SK-N-MC (cell line): ENCODE data around the gene DCAF8L2.
"Not testable (repeated sequence)": the region's sequence is repeated elsewhere in the genome, so short reads cannot be mapped to it uniquely, and the experiment has no call there.

Experiments used
- DNase-seq: peaks from one replicate; pipeline ENCODE4 v3.0.0-alpha.2; 2011; ENCODE audit warnings: low read depth, low spot score
- H3K27ac ChIP-seq: fragments of 200-600 bp; sonication (generic); 2 replicates; pipeline ENCODE4 v1.5.1; 2016; ENCODE audit warnings: mixed run types
- H3K36me3 ChIP-seq: fragments of 200-600 bp; sonication (generic); 2 replicates; pipeline ENCODE4 v1.6.1; 2017; ENCODE audit warnings: antibody characterized with exemption, low read length, mixed read lengths; ENCODE audit not compliant: insufficient read depth
- H3K4me3 ChIP-seq: fragments of 200-600 bp; sonication (generic); 2 replicates; pipeline ENCODE4 v1.5.1; 2016
- H3K9ac ChIP-seq: fragments of 200-600 bp; sonication (generic); 2 replicates; pipeline ENCODE4 v1.8.0; 2017; ENCODE audit warnings: mixed run types, mixed read lengths; ENCODE audit not compliant: insufficient read length
- H3K9me3 ChIP-seq: fragments of 200-600 bp; sonication (generic); 2 replicates; pipeline ENCODE4 v1.6.1; 2017; ENCODE audit warnings: low read depth, mild to moderate bottlenecking, antibody characterized with exemption, low read length, moderate library complexity, mixed read lengths
- EZH2 ChIP-seq: fragments of 200-600 bp; sonication (generic); IDR thresholded peaks from one replicate; pipeline ENCODE4 v1.6.1; 2017; ENCODE audit warnings: antibody characterized with exemption
- FOXP2 ChIP-seq: optimal IDR thresholded peaks from 2 replicates; pipeline ENCODE3; 2011; ENCODE audit warnings: mild to moderate bottlenecking, moderate library complexity; ENCODE audit not compliant: insufficient read depth; ENCODE audit errors: extremely low read length, control extremely low read depth
- POLR2AphosphoS5 ChIP-seq: IDR thresholded peaks from 2 replicates; pipeline ENCODE4 v1.6.1; 2012; ENCODE audit warnings: mild to moderate bottlenecking, low read depth, low read length, borderline replicate concordance

DCAF8L2 gene

DNA sequence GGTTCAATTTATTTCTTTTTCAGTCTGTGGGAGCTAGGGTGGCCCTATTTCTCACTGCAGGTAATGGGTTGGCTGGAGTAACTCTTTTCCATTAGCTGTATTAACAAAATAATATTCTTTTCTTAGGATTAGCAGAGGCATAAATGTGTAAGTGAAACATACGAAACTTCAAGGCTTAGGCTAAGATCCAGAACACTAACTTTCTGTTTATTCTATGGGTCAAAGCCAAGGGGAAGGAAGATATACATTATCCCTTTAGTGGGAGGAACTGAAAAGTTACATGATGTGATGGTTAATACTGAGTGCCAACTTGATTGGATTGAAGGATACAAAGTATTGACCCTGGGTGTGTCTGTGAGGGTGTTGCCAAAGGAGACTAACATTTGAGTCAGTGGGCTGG, 66.4 kb downstream of the DCAF8L2 start:
- no peak for DNase-seq
- no peak for TF ChIP-seq FOXP2
- Histone ChIP-seq H3K27ac (no peak overlapping the region), H3K9me3 (no peaks in the 10 kb centered on the region), H3K36me3 (no peaks in the 10 kb centered on the region), H3K4me3 (no peak overlapping the region), H3K9ac (no peak overlapping the region)

DNA sequence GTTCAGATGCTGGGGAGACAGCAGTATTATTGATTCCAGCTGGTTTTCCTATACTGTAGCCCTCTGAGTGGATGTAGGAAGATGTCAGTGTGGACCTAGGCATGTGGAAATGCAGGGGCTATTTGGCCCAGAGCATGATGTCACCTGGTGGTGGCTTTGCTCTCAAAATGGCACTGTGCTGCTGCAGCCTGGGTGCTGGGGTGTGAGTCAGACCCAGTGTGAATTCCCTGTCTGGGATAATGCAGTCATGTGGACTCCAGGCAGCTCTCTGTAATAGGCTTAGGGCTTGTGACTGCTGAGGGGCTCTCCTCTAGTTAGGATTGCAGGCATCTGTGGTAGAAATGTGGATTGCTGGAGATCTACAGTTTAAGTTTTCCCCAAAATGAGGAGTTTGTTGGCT, 70.7 kb downstream of the DCAF8L2 start:
- Histone ChIP-seq H3K9ac (no peak overlapping the region), H3K36me3 (no peaks in the 10 kb centered on the region), H3K4me3 (no peak overlapping the region), H3K27ac (no peak overlapping the region), H3K9me3 (no peaks in the 10 kb centered on the region)
- no peak for TF ChIP-seq POLR2AphosphoS5
- no peak for TF ChIP-seq FOXP2
- no peak for TF ChIP-seq EZH2
- no peak for DNase-seq

DNA sequence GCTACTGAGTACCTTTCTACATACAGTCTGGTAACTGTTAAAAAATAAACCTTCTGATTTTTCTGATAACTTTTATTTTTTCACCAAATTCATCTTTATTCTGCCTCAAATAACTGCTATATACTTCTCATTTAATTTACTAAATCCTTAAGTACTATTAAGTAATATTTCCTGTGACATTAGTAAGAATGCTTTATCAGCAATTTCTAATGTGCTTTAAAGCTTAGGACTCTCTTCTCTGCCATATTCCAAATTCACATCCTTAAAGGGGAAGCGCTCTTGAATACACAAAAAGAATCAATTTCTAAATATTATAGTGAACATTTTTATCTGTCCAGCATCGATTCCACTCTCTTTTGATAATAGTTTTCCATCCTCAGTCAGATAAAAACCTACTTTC, 81.1 kb downstream of the DCAF8L2 start:
- no peak overlapping the region for H3K4me3 ChIP-seq
- H3K27ac ChIP-seq, result no peak overlapping the region
- TF ChIP-seq POLR2AphosphoS5, result no peak
- TF ChIP-seq EZH2, result no peak
- TF ChIP-seq FOXP2, result no peak
- H3K9ac ChIP-seq, result no peak overlapping the region
- H3K9me3 ChIP-seq, result no peaks in the 10 kb centered on the region
- no peak for DNase-seq
- H3K36me3 ChIP-seq, result no peaks in the 10 kb centered on the region

DNA sequence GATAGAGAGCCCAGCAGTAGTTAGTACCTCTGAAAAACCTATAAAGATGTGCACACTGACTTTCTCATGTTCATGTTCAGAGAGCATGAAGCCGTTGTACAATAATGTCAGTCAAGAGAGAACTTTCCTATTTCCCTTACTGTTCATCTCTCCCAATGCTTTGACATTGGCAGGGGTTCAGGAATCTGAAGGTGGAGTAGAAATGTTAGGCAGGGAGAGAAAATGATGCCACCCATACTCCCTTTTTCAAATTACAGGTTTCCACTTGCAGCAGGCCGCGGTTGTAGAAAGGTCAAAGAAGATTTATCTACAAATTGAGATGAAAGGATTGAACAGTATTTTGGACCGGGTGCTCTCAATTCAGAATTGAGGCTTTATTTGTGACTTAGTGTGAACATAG, 84.3 kb downstream of the DCAF8L2 start:
- Histone ChIP-seq H3K4me3 (no peak overlapping the region), H3K36me3 (no peaks in the 10 kb centered on the region), H3K9ac (no peak overlapping the region), H3K27ac (no peak overlapping the region), H3K9me3 (no peaks in the 10 kb centered on the region)
- no peak for DNase-seq
- no peak for TF ChIP-seq FOXP2
- TF ChIP-seq POLR2AphosphoS5, result no peak
- no peak for TF ChIP-seq EZH2

DNA sequence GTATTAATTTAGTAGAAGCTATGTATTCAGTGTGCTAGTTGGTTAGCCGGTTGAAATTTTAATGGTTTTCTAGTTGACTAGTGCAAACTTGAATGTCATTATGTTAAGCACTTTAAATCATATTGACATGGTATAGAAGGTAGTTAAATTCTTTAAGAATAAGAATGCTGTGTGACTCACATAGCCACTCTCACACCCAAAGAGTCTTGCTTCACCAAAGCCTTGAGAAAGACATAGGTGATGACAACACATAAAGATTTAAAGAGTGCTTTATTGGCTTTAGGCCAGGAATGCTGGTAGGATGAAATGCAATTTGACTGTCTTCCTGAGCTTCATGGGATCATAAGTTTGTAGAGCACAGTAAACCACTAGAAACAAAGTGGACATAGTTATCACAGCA, 85.3 kb downstream of the DCAF8L2 start:
- Histone ChIP-seq H3K4me3 (no peak overlapping the region), H3K9ac (no peak overlapping the region), H3K9me3 (no peaks in the 10 kb centered on the region), H3K27ac (no peak overlapping the region), H3K36me3 (no peaks in the 10 kb centered on the region)
- TF ChIP-seq EZH2 (no peak), POLR2AphosphoS5 (no peak), FOXP2 (no peak)
- no peak for DNase-seq

DNA sequence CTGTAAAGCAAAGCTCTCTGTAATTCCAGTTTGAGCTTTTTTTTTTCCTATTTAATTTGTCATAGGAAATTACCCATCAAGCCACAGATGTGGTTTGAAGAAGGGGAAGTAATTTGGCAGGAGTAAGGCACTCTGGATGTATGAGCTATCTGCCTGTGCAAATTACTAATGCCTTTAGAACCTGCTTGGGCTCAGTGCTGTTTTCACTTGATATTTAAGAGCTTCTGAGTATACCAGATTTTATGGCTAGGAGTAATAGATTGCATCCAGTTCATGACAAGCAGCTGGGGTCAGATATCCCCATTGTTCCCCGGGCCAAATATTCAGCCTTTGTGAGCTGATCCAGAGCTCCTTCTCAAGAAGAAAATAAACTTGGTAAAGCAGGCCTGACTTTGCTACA, 89.1 kb downstream of the DCAF8L2 start:
- no peak overlapping the region for H3K4me3 ChIP-seq
- H3K9me3 ChIP-seq, result no peaks in the 10 kb centered on the region
- H3K9ac ChIP-seq, result no peak overlapping the region
- H3K36me3 ChIP-seq, result no peaks in the 10 kb centered on the region
- H3K27ac ChIP-seq, result no peak overlapping the region
- TF ChIP-seq EZH2, result no peak
- no peak for TF ChIP-seq POLR2AphosphoS5
- no peak for TF ChIP-seq FOXP2
- no peak for DNase-seq

DNA sequence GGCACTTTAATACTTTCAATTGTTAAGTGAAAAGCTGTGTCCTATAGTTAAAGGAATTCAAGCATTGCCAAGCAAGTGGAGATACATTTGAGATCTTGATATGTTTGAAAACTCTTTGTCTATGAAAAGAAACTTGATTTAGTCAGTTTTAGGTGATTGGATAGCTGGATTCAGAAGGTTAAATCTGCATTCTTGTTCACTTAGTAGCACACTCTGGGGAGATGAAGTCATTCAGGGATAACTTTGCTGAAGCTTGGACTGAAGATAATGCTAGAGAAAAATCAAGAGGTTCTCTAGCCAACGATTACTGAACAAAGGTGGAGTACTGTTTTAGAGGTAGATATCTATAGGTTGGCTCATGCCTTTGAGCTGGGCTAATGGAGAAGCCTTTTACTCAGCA, 90.6 kb downstream of the DCAF8L2 start:
- Histone ChIP-seq H3K4me3 (no peak overlapping the region), H3K36me3 (no peaks in the 10 kb centered on the region), H3K27ac (no peak overlapping the region), H3K9ac (no peak overlapping the region), H3K9me3 (no peaks in the 10 kb centered on the region)
- TF ChIP-seq EZH2, result no peak
- TF ChIP-seq POLR2AphosphoS5, result no peak
- no peak for TF ChIP-seq FOXP2
- DNase-seq, result no peak

DNA sequence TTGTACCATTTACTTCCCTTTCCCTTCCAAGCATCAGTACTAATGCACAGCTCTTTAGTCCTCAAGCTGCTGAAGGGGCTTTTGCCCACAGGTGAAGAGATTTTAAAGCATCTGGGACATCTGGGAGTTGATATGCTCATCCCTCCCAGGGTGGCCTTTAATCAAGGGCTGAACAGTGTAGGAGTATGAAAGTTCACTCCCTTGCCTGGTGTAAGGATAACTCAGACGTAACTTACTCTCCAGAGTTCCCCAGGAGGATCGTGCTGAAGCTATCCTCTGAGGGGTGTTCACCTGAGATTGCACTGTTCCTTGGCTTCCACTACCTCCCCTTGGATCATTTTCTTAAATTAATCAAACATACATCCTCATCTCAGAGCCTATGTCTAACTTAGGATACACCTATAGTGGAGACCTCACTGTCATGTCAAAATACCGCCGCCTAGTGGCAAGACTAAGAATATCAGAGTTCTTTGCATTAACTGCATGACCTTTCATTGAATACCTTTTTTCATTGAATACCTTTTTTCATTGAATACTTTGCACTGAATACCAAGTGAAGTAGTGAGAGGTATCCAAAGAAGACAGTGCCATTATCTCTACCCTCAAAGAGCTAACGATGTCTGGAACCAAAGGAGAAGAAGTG, 93.5 kb downstream of the DCAF8L2 start:
- H3K9me3 ChIP-seq, H3K4me3 ChIP-seq, DNase-seq, H3K9ac ChIP-seq, H3K36me3 ChIP-seq, H3K27ac ChIP-seq: not testable (repeated sequence)

DNA sequence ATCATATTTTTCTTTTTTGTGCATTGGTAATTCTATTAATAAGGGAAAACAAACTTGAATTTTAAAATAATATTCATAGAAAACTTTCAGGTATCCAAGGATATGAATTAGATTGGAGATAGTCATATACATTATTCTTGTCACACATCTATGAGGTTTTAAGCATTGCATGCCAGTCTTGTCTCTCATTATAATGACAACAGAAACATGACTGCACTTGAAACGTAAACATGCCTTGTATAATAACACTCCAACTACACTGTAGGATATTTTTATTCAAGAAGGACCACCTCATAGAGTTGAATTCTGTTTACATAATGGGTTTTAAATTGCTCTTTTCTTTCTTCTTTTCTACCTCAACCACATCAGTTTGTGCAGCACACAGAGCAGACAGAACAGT, 104.5 kb downstream of the DCAF8L2 start:
- no peak overlapping the region for H3K27ac ChIP-seq
- H3K36me3 ChIP-seq, result no peaks in the 10 kb centered on the region
- TF ChIP-seq EZH2 (no peak), FOXP2 (no peak), POLR2AphosphoS5 (no peak)
- DNase-seq, result no peak
- H3K9me3 ChIP-seq, result no peaks in the 10 kb centered on the region
- no peak overlapping the region for H3K9ac ChIP-seq
- no peak overlapping the region for H3K4me3 ChIP-seq

DNA sequence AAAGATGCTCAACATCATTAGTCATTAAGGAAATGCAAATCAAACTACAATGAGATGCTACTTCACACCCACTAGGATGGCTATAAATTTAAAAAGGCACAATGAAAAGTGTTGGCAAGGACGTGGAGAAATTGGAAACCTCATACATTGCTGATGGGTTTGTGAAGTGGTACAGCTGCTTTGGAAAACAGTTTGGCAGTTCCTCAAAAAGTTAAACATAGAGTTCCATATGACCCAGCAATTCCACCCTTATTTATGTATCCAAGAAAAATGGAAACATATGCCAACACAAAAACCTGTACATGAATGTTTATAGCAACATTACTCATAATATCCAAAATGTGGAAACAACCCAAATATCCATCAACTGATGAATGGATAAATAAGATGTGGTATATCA, 116.4 kb downstream of the DCAF8L2 start:
- no peak overlapping the region for H3K27ac ChIP-seq
- no peak for TF ChIP-seq EZH2
- no peak for TF ChIP-seq POLR2AphosphoS5
- TF ChIP-seq FOXP2, result no peak
- no peak for DNase-seq
- H3K9me3 ChIP-seq, result no peaks in the 10 kb centered on the region
- no peaks in the 10 kb centered on the region for H3K36me3 ChIP-seq
- H3K9ac ChIP-seq, result no peak overlapping the region
- H3K4me3 ChIP-seq, result no peak overlapping the region
